ENCODE results near the gene PPP6R1.
"Not testable (repeated sequence)": the region's sequence is repeated elsewhere in the genome, so short reads cannot be mapped to it uniquely, and the experiment has no call there.

The PPP6R1 gene

GRCh38 chr19:55224679-55225414 lies 34.0 kb downstream of the PPP6R1 start:
- DNase-seq (ENCODE audit: low read depth), result not testable (repeated sequence)

- no peak for DNase-seq (ENCODE audit: low read depth)
Measured at GRCh38 chr19:55224038-55224665, 34.7 kb downstream of the PPP6R1 start.

- no peak for DNase-seq (ENCODE audit: low read depth)
Measured at GRCh38 chr19:55223291-55224037, 35.4 kb downstream of the PPP6R1 start.

GRCh38 chr19:55220525-55220924 lies 38.3 kb downstream of the PPP6R1 start:
- DNase-seq (ENCODE audit: low read depth), result no peak

- peak; percentile 57 for DNase-seq (ENCODE audit: low read depth)
Measured at GRCh38 chr19:55216461-55217198, 42.2 kb downstream of the PPP6R1 start.

- DNase-seq (ENCODE audit: low read depth), result no peak
Measured at GRCh38 chr19:55213547-55213946, 45.3 kb downstream of the PPP6R1 start.

- DNase-seq (ENCODE audit: low read depth), result peak; percentile 48
Measured at GRCh38 chr19:55212447-55212846, 46.4 kb downstream of the PPP6R1 start.

- no peak for DNase-seq (ENCODE audit: low read depth)
Measured at GRCh38 chr19:55209693-55210472, 48.9 kb downstream of the PPP6R1 start.

- no peak for DNase-seq (ENCODE audit: low read depth)
Measured at GRCh38 chr19:55208880-55209692, 49.7 kb downstream of the PPP6R1 start, which contains the start of gene PTPRH. Gene PTPRH (minus strand): TSS chr19:55209501. CDS start chr19:55209433, 68 bp downstream.

GRCh38 chr19:55206664-55207500 lies 51.9 kb downstream of the PPP6R1 start:
- DNase-seq (ENCODE audit: low read depth), result peak; percentile 56

GRCh38 chr19:55202199-55202598 lies 56.6 kb downstream of the PPP6R1 start:
- not testable (repeated sequence) for DNase-seq (ENCODE audit: low read depth)

- no peak for DNase-seq (ENCODE audit: low read depth)
Measured at GRCh38 chr19:55199620-55200204, 59.1 kb downstream of the PPP6R1 start.

GRCh38 chr19:55198651-55199050 lies 60.2 kb downstream of the PPP6R1 start:
- DNase-seq (ENCODE audit: low read depth), result no peak

GRCh38 chr19:55197528-55197927 lies 61.3 kb downstream of the PPP6R1 start:
- no peak for DNase-seq (ENCODE audit: low read depth)

- no peak for DNase-seq (ENCODE audit: low read depth)
Measured at GRCh38 chr19:55196803-55197202, 62.0 kb downstream of the PPP6R1 start.

- DNase-seq (ENCODE audit: low read depth), result no peak
Measured at GRCh38 chr19:55193481-55193880, 65.3 kb downstream of the PPP6R1 start.

- no peak for DNase-seq (ENCODE audit: low read depth)
Measured at GRCh38 chr19:55189403-55189835, 69.4 kb downstream of the PPP6R1 start.

GRCh38 chr19:55188625-55189024 lies 70.2 kb downstream of the PPP6R1 start:
- no peak for DNase-seq (ENCODE audit: low read depth)

- DNase-seq (ENCODE audit: low read depth), result no peak
Measured at GRCh38 chr19:55186080-55186479, 72.7 kb downstream of the PPP6R1 start.

All from activated T-cell treated with anti-CD3 and anti-CD28 coated beads for 48 hours (primary cell).